IMR-90 (cell line): ENCODE measurements around the gene CACNA2D3. TPM values are rescaled to one million over a fixed set of nuclear protein-coding genes. Genes with fewer than 3 reads are reported as not detected.

ENCODE experiments used
- ATAC-seq: fragments of 200-7000 bp; cut with Tn5 transposase; 2 replicates; pipeline ENCODE4 v1.9.1; 2020; ENCODE audit warnings: low read depth, mild to moderate bottlenecking, moderate library complexity
- BruUV-seq: library from RNA; stranded (reverse); fragments of 400-500 nt; replicated peaks from 2 replicates; lab custom pipeline; 2021; lab: Mats Ljungman, UMichigan
- CTCF ChIA-PET: fragments of 300-600 bp; formaldehyde crosslinking; extraction: SDS; loops from one replicate; lab custom pipeline; 2021; ENCODE audit warnings: antibody characterized with exemption; lab: Yijun Ruan, JAX
- POLR2A ChIA-PET: fragments of 300-600 bp; sonication (Branson Sonifier 250); formaldehyde crosslinking; loops from one replicate; lab custom pipeline; 2022; ENCODE audit warnings: antibody characterized with exemption; ENCODE audit not compliant: unreplicated experiment; lab: Charles Lee
- DNase-seq: peaks from one replicate; pipeline ENCODE4 v3.0.0; 2013
- H2AFZ ChIP-seq: replicated peaks from 2 replicates; pipeline ENCODE3; 2013; ENCODE audit warnings: low read length, mild to moderate bottlenecking; ENCODE audit not compliant: poor library complexity
- H2AK5ac ChIP-seq: 2 replicates; pipeline ENCODE4 v1.6.1; 2013; ENCODE audit warnings: low read depth, low read length, inconsistent platforms
- H2AK9ac ChIP-seq: replicated peaks from 2 replicates; pipeline ENCODE3; 2013; ENCODE audit warnings: mild to moderate bottlenecking, low read depth, low read length, moderate library complexity; ENCODE audit not compliant: poor library complexity
- H2BK120ac ChIP-seq: 2 replicates; pipeline ENCODE4 v1.6.1; 2013; ENCODE audit warnings: low read depth, low read length, inconsistent platforms
- H2BK15ac ChIP-seq: 3 replicates; pipeline ENCODE4 v1.6.1; 2013; ENCODE audit warnings: low read depth, low read length, inconsistent platforms
- H2BK20ac ChIP-seq: 2 replicates; pipeline ENCODE4 v1.6.1; 2013; ENCODE audit warnings: low read depth, mild to moderate bottlenecking, inconsistent platforms, low read length, moderate library complexity
- H2BK5ac ChIP-seq: 2 replicates; pipeline ENCODE4 v1.6.1; 2013; ENCODE audit warnings: mild to moderate bottlenecking, low read depth, low read length, inconsistent platforms; ENCODE audit not compliant: poor library complexity, severe bottlenecking
- H3K14ac ChIP-seq: replicated peaks from 2 replicates; pipeline ENCODE4 v1.6.1; 2013; ENCODE audit warnings: low read depth, low read length, inconsistent platforms
- H3K18ac ChIP-seq: 2 replicates; pipeline ENCODE4 v1.6.1; 2013; ENCODE audit warnings: low read depth, low read length, control low read depth
- H3K23ac ChIP-seq: 2 replicates; pipeline ENCODE4 v1.6.1; 2013; ENCODE audit warnings: low read depth, low read length, inconsistent platforms
- H3K27ac ChIP-seq: 2 replicates; pipeline ENCODE4 v1.5.1; 2013; ENCODE audit warnings: mild to moderate bottlenecking, control low read depth, low read length; ENCODE audit not compliant: insufficient read depth
- H3K27me3 ChIP-seq: 2 replicates; pipeline ENCODE4 v1.6.1; 2013; ENCODE audit warnings: low read length; ENCODE audit not compliant: control insufficient read depth, insufficient read depth
- H3K36me3 ChIP-seq: 2 replicates; pipeline ENCODE4 v1.6.1; 2013; ENCODE audit warnings: low read length, mixed read lengths; ENCODE audit not compliant: control insufficient read depth, insufficient read depth
- H3K4ac ChIP-seq: 2 replicates; pipeline ENCODE4 v1.6.1; 2013; ENCODE audit warnings: low read depth, low read length, inconsistent platforms
- H3K4me1 ChIP-seq: 2 replicates; pipeline ENCODE4 v1.6.1; 2013; ENCODE audit warnings: low read length, mixed read lengths; ENCODE audit not compliant: control insufficient read depth, insufficient read depth
- H3K4me2 ChIP-seq: 2 replicates; pipeline ENCODE4 v1.6.1; 2013; ENCODE audit warnings: low read depth, mild to moderate bottlenecking, control low read depth, low read length, moderate library complexity
- H3K4me3 ChIP-seq: 2 replicates; pipeline ENCODE4 v1.5.1; 2013; ENCODE audit warnings: low read depth, mild to moderate bottlenecking, control low read depth, low read length, moderate library complexity; ENCODE audit not compliant: insufficient read depth
- H3K56ac ChIP-seq: 2 replicates; pipeline ENCODE4 v1.6.1; 2013; ENCODE audit warnings: low read length, inconsistent platforms; ENCODE audit not compliant: insufficient read depth; ENCODE audit errors: extremely low read depth
- H3K79me1 ChIP-seq, 2 experiments: 2 replicates each; pipeline ENCODE4 v1.6.1; 2013; ENCODE audit warnings: low read length in 2 of 2, inconsistent platforms in 1 of 2, low read depth in 1 of 2
- H3K9ac ChIP-seq: 2 replicates; pipeline ENCODE4 v1.6.1; 2013; ENCODE audit warnings: low read depth, low read length, control low read depth
- H3K9me1 ChIP-seq: 2 replicates; pipeline ENCODE4 v1.6.1; 2013; ENCODE audit warnings: low read length, inconsistent platforms; ENCODE audit not compliant: insufficient read depth
- H3K9me3 ChIP-seq: 2 replicates; pipeline ENCODE4 v1.6.1; 2013; ENCODE audit warnings: low read length; ENCODE audit not compliant: control insufficient read depth, insufficient read depth
- H4K20me1 ChIP-seq: 2 replicates; pipeline ENCODE4 v1.6.1; 2013; ENCODE audit warnings: low read length, inconsistent platforms; ENCODE audit not compliant: insufficient read depth
- H4K5ac ChIP-seq: 2 replicates; pipeline ENCODE4 v1.6.1; 2013; ENCODE audit warnings: mild to moderate bottlenecking, low read depth, low read length, control low read depth
- H4K8ac ChIP-seq, 2 experiments: 2 replicates each; pipeline ENCODE4 v1.6.1; 2013; ENCODE audit warnings: low read depth in 2 of 2, low read length in 2 of 2, control low read depth in 1 of 2, inconsistent platforms in 1 of 2
- H4K91ac ChIP-seq: 2 replicates; pipeline ENCODE4 v1.6.1; 2013; ENCODE audit warnings: low read depth, low read length, inconsistent platforms; ENCODE audit not compliant: insufficient read depth
- BHLHE40 ChIP-seq: fragments of 150-350 bp; IDR thresholded peaks from 2 replicates; pipeline ENCODE4 v1.6.1; 2016; ENCODE audit warnings: mild to moderate bottlenecking, low read depth, low read length
- FOS ChIP-seq: fragments of 150-350 bp; IDR thresholded peaks from 2 replicates; pipeline ENCODE4 v1.6.1; 2016; ENCODE audit warnings: low read depth, low read length
- NFE2L2 ChIP-seq: fragments of 150-350 bp; IDR thresholded peaks from 2 replicates; pipeline ENCODE4 v1.6.1; 2016; ENCODE audit warnings: low read depth, mild to moderate bottlenecking, low read length
- WGBS, 2 experiments: methylation state at CpG; one replicate each; pipeline versions ENCODE4 v1.1.5 to v1.1.7; 2013; ENCODE audit warnings: missing lambda C conversion rate in 2 of 2; ENCODE audit not compliant: insufficient read length in 1 of 2; ENCODE audit errors: extremely low coverage in 2 of 2; 5-methylcytosine and 5-hydroxymethylcytosine counted together
- dilution Hi-C: fragments of 300-500 bp; cut with HindIII; formaldehyde crosslinking; loops from one replicate; pipeline ENCODE4 v1.14.3; 2018; ENCODE audit warnings: low sequenced_read_pairs; ENCODE audit not compliant: unreplicated experiment
- in situ Hi-C: fragments of 300-500 bp; cut with MboI; formaldehyde crosslinking; loops from 3 replicates; pipeline ENCODE4 v1.14.3; 2019; ENCODE audit warnings: low sequenced_read_pairs, inconsistent platforms, mixed read lengths
- intact Hi-C: fragments of 100-400 bp; cut with micrococcal nuclease; formaldehyde crosslinking; loops from 2 replicates; pipeline ENCODE4 v1.10.0; 2022
- polyA plus RNA-seq, 3 experiments: library from polyadenylated mRNA; depleted of rRNA; stranded (reverse); fragments of >200 nt; gene quantifications; 2 replicates each; pipeline ENCODE4 v1.2.3, GENCODE V29; 2012; ENCODE audit warnings: low replicate concordance in 1 of 3
- total RNA-seq: library from RNA; depleted of rRNA; stranded (reverse); fragments of >200 nt; gene quantifications from 2 replicates; pipeline ENCODE4 v1.2.3, GENCODE V29; 2012
- TF ChIP-seq, protein P1 (sequence below): fragments of 150-350 bp; IDR thresholded peaks from 2 replicates; pipeline ENCODE4 v1.6.1; 2016; ENCODE audit warnings: low read depth, mild to moderate bottlenecking, low read length, moderate library complexity, borderline replicate concordance

The CACNA2D3 gene
- total and polyA plus RNA-seq, 2 of the 4 experiments (the other 2 are of a cell fraction): 0.36 to 0.41 TPM

DNA sequence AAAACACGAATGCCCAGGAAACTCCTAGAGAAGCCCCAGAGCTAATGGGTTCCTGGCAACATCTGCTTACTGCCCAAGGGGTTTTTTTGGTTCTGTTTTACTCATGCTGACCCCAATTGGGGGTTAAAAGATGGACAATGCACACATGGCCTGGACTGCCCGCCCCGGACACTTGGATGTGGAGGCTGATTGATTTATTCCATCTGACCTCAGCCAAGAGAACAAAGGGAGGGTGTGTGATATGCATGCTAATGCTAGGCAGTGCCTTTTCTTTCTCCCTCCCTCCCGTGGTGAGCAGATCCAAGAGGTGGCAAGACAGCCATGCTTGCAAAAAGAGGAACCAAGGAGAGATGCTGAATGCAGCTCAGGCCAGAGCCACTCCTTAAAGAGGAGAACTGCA, 808.8 kb downstream of the CACNA2D3 start:
- no peak overlapping the region for H3K23ac ChIP-seq
- H2AFZ ChIP-seq: no peak overlapping the region
- H4K5ac ChIP-seq: no peak overlapping the region
- no peak overlapping the region for H2BK15ac ChIP-seq
- H3K9ac ChIP-seq: no peak overlapping the region
- ATAC-seq: no peak
- H2BK120ac ChIP-seq: no peak overlapping the region
- no peak overlapping the region for H4K8ac ChIP-seq
- H3K27ac ChIP-seq: no peak overlapping the region
- H3K56ac ChIP-seq: no peak overlapping the region
- H2AK5ac ChIP-seq: no peak overlapping the region
- no peaks in the 10 kb centered on the region for H3K9me1 ChIP-seq
- TF ChIP-seq, protein P1, sequence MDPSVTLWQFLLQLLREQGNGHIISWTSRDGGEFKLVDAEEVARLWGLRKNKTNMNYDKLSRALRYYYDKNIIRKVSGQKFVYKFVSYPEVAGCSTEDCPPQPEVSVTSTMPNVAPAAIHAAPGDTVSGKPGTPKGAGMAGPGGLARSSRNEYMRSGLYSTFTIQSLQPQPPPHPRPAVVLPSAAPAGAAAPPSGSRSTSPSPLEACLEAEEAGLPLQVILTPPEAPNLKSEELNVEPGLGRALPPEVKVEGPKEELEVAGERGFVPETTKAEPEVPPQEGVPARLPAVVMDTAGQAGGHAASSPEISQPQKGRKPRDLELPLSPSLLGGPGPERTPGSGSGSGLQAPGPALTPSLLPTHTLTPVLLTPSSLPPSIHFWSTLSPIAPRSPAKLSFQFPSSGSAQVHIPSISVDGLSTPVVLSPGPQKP: no peak
- TF ChIP-seq BHLHE40: no peak
- TF ChIP-seq NFE2L2: no peak
- no peak for TF ChIP-seq FOS
- H3K79me1 ChIP-seq: no peaks in the 10 kb centered on the region
- H2AK9ac ChIP-seq: no peak overlapping the region
- H3K36me3 ChIP-seq: no peaks in the 10 kb centered on the region
- ChIA-PET CTCF (interaction anchor here (0.6 kb wide), 1 partner anchor 78 kb away, joined by 3 read pairs; no protein-coding TSS in a partner anchor), POLR2A (no interaction called here)
- WGBS, 2 experiments: 50% methylated on average over 2 of the region's 4 CpGs; no CpG with 5 or more reads in 1 of the 2 experiments
- no peak overlapping the region for H3K18ac ChIP-seq
- no peak overlapping the region for H3K4me2 ChIP-seq
- BruUV-seq: no TSS peak
- H3K9me3 ChIP-seq: no peaks in the 10 kb centered on the region
- no peaks in the 10 kb centered on the region for H4K20me1 ChIP-seq
- H3K14ac ChIP-seq: no peak overlapping the region
- no peak overlapping the region for H2BK20ac ChIP-seq
- intact Hi-C loops: no loop called here
- dilution Hi-C loops: no loop called here
- H3K4ac ChIP-seq: no peak overlapping the region
- DNase-seq: no peak
- H3K4me3 ChIP-seq: no peak overlapping the region
- no peaks in the 10 kb centered on the region for H3K4me1 ChIP-seq
- no peak overlapping the region for H4K91ac ChIP-seq
- in situ Hi-C loops: no loop called here
- no peak overlapping the region for H2BK5ac ChIP-seq
- H3K27me3 ChIP-seq: no peaks in the 10 kb centered on the region
